NOMO-1 treated with DMSO at 0.1 percent for 48 hours (cell line): ENCODE measurements around the gene DCAF7.
A peak's percentile ranks its signal among the peaks of the same experiment; 100 is the strongest.

ENCODE experiments used
- DNase-seq: peaks from one replicate; lab custom pipeline; 2025; ENCODE audit not compliant: unreplicated experiment; lab: John Stamatoyannopoulos, UW

The DCAF7 gene

GRCh38 chr17:63543822-63544420 lies 6.4 kb upstream of the DCAF7 start:
- no peak for DNase-seq

GRCh38 chr17:63544467-63545301 lies 5.6 kb upstream of the DCAF7 start:
- no peak for DNase-seq

- no peak for DNase-seq
Measured at GRCh38 chr17:63546308-63547082, 3.8 kb upstream of the DCAF7 start.

GRCh38 chr17:63547083-63547523 lies 3.2 kb upstream of the DCAF7 start:
- no peak for DNase-seq

GRCh38 chr17:63549289-63549945 lies 860 bp upstream of the DCAF7 start:
- no peak for DNase-seq

- DNase-seq, result no peak
Measured at GRCh38 chr17:63550817-63551639, 751 bp downstream of the DCAF7 start.

GRCh38 chr17:63552211-63552610 lies 1.9 kb downstream of the DCAF7 start:
- DNase-seq, result no peak

GRCh38 chr17:63555500-63556156 lies 5.4 kb downstream of the DCAF7 start:
- peak; percentile 41 for DNase-seq

GRCh38 chr17:63557416-63557815 lies 7.1 kb downstream of the DCAF7 start:
- no peak for DNase-seq

GRCh38 chr17:63558441-63558840 lies 8.2 kb downstream of the DCAF7 start:
- DNase-seq, result no peak

GRCh38 chr17:63561819-63562218 lies 11.5 kb downstream of the DCAF7 start:
- DNase-seq, result no peak

GRCh38 chr17:63563339-63563738 lies 13.1 kb downstream of the DCAF7 start:
- DNase-seq, result no peak

- DNase-seq, result no peak
Measured at GRCh38 chr17:63564562-63564961, 14.3 kb downstream of the DCAF7 start.

- DNase-seq, result no peak
Measured at GRCh38 chr17:63567229-63567628, 17.0 kb downstream of the DCAF7 start.

GRCh38 chr17:63568563-63568962 lies 18.3 kb downstream of the DCAF7 start:
- DNase-seq, result no peak

- no peak for DNase-seq
Measured at GRCh38 chr17:63571632-63572310, 21.5 kb downstream of the DCAF7 start.

- no peak for DNase-seq
Measured at GRCh38 chr17:63573634-63574033, 23.4 kb downstream of the DCAF7 start.

GRCh38 chr17:63578027-63578768 lies 27.9 kb downstream of the DCAF7 start:
- DNase-seq, result no peak

GRCh38 chr17:63578769-63579111 lies 28.5 kb downstream of the DCAF7 start:
- DNase-seq, result no peak
